GM12878 (cell line): Measurements from ENCODE around the gene PEX16. TPM values are rescaled to one million over a fixed set of nuclear protein-coding genes. Genes with fewer than 3 reads are reported as not detected.

Experiments
- ATAC-seq: fragments of 200-7000 bp; cut with Tn5 transposase; 3 replicates; pipeline ENCODE4 v1.9.1; 2020; ENCODE audit warnings: mild to moderate bottlenecking, moderate library complexity
- BruUV-seq: library from RNA; stranded (reverse); fragments of 400-500 nt; replicated peaks from 2 replicates; lab custom pipeline; 2021; lab: Mats Ljungman, UMichigan
- CTCF ChIA-PET: fragments of 300-600 bp; sonication (Branson Sonifier 250); formaldehyde crosslinking; extraction: SDS; loops from one replicate; lab custom pipeline; 2021; ENCODE audit warnings: inconsistent platforms; lab: Yijun Ruan, JAX
- POLR2A ChIA-PET: fragments of 350-600 bp; formaldehyde crosslinking; extraction: SDS; loops from one replicate; lab custom pipeline; 2021; ENCODE audit warnings: inconsistent platforms; lab: Charles Lee
- RAD21 ChIA-PET: fragments of 300-600 bp; sonication (Branson Sonifier 250); formaldehyde crosslinking; loops from one replicate; lab custom pipeline; 2023; ENCODE audit warnings: antibody characterized with exemption; ENCODE audit not compliant: unreplicated experiment; lab: Charles Lee
- SMC1A ChIA-PET: fragments of 300-600 bp; sonication (Branson Sonifier 250); formaldehyde crosslinking; loops from one replicate; lab custom pipeline; 2023; ENCODE audit not compliant: unreplicated experiment, uncharacterized antibody; lab: Charles Lee
- DNase-seq: peaks from one replicate; pipeline ENCODE4 v3.0.0-alpha.2; 2011; ENCODE audit warnings: low read depth, low spot score
- FAIRE-seq: peaks from 3 replicates; lab custom pipeline; 2011; peaks lifted over from hg19 to GRCh38; lab: Jason Lieb, UNC
- H2AFZ ChIP-seq: 2 replicates; pipeline ENCODE4 v1.6.0; 2011; ENCODE audit warnings: low read depth, low read length, control low read depth; ENCODE audit not compliant: control insufficient read depth
- H3K27ac ChIP-seq: 2 replicates; pipeline ENCODE4 v1.5.1; 2011; ENCODE audit warnings: control low read depth; ENCODE audit not compliant: control insufficient read depth, insufficient read depth
- H3K27me3 ChIP-seq, 2 experiments: replicated peaks in 1 of 2; 2 replicates each; pipeline versions ENCODE4 v1.6.0 to v1.6.1; 2011; ENCODE audit warnings: low read length in 1 of 2; ENCODE audit not compliant: control insufficient read depth in 2 of 2, insufficient read depth in 2 of 2
- H3K36me3 ChIP-seq, 2 experiments: 2 replicates each; pipeline ENCODE4 v1.5.1; 2011; ENCODE audit warnings: low read length in 1 of 2; ENCODE audit not compliant: control insufficient read depth in 2 of 2, insufficient read depth in 2 of 2
- H3K4me1 ChIP-seq: 2 replicates; pipeline ENCODE4 v1.6.1; 2011; ENCODE audit warnings: mild to moderate bottlenecking, low read length, moderate library complexity, mixed read lengths; ENCODE audit not compliant: control insufficient read depth, insufficient read depth
- H3K4me2 ChIP-seq: 2 replicates; pipeline ENCODE4 v1.6.0; 2011; ENCODE audit warnings: control low read depth; ENCODE audit not compliant: control insufficient read depth, insufficient read depth
- H3K4me3 ChIP-seq: fragments of 200-600 bp; sonication (generic); 2 replicates; pipeline ENCODE4 v1.5.1; 2016
- H3K79me2 ChIP-seq: 2 replicates; pipeline ENCODE4 v1.6.0; 2011; ENCODE audit warnings: low read length; ENCODE audit not compliant: control insufficient read depth, insufficient read depth
- H3K9ac ChIP-seq: 2 replicates; pipeline ENCODE4 v1.8.0; 2011; ENCODE audit warnings: low read length, control low read depth, mixed read lengths; ENCODE audit not compliant: control insufficient read depth, insufficient read depth
- H3K9me3 ChIP-seq: replicated peaks from 3 replicates; pipeline ENCODE4 v1.5.1; 2011; ENCODE audit warnings: mild to moderate bottlenecking, low read length; ENCODE audit not compliant: control insufficient read depth, insufficient read depth
- H4K20me1 ChIP-seq: 2 replicates; pipeline ENCODE4 v1.6.0; 2011; ENCODE audit not compliant: control insufficient read depth, insufficient read depth
- ASH2L ChIP-seq: fragments of 300-600, 200-600 bp; sonication (generic); IDR thresholded peaks from 2 replicates; pipeline ENCODE4 v1.6.1; 2017; ENCODE audit warnings: low read depth, mild to moderate bottlenecking, borderline replicate concordance
- ATF2 ChIP-seq: IDR thresholded peaks from 2 replicates; pipeline ENCODE4 v1.6.1; 2012; ENCODE audit warnings: low read length, inconsistent platforms
- CBFB ChIP-seq: IDR thresholded peaks from 2 replicates; pipeline ENCODE4 v1.6.1; 2016; ENCODE audit warnings: antibody characterized with exemption, low read depth
- EED ChIP-seq: sonication (generic); IDR thresholded peaks from 2 replicates; pipeline ENCODE4 v1.6.1; 2016; ENCODE audit warnings: antibody characterized with exemption, low read depth
- EZH2 ChIP-seq: IDR thresholded peaks from 2 replicates; pipeline ENCODE4 v1.6.1; 2012; ENCODE audit warnings: low read depth, mild to moderate bottlenecking, control low read depth, inconsistent platforms, low read length, borderline replicate concordance; ENCODE audit not compliant: control insufficient read depth
- FOS ChIP-seq: IDR thresholded peaks from 3 replicates; pipeline ENCODE4 v1.6.1; 2011; ENCODE audit warnings: borderline replicate concordance; ENCODE audit not compliant: insufficient read length; ENCODE audit errors: extremely low read depth
- HDAC2 ChIP-seq: fragments of 200-600 bp; sonication (generic); IDR thresholded peaks from 2 replicates; pipeline ENCODE4 v1.6.1; 2017
- IKZF1 ChIP-seq: fragments of 450-650 bp; conservative IDR thresholded peaks from 2 replicates; pipeline ENCODE4 v1.6.1; 2017; ENCODE audit warnings: antibody characterized with exemption, mild to moderate bottlenecking
- NFYA ChIP-seq: IDR thresholded peaks from 2 replicates; pipeline ENCODE4 v1.6.1; 2011; ENCODE audit warnings: low read depth, mild to moderate bottlenecking, low read length, improper control_type of control experiment, borderline replicate concordance
- NR2F1 ChIP-seq: fragments of 450-650 bp; conservative IDR thresholded peaks from 2 replicates; pipeline ENCODE4 v1.6.1; 2017; ENCODE audit warnings: mild to moderate bottlenecking
- PAX5 ChIP-seq: IDR thresholded peaks from 2 replicates; pipeline ENCODE4 v1.6.1; 2011; ENCODE audit warnings: low read depth, low read length, borderline replicate concordance
- SIX5 ChIP-seq: IDR thresholded peaks from 2 replicates; pipeline ENCODE4 v1.6.1; 2011; ENCODE audit warnings: mild to moderate bottlenecking, low read depth, low read length, moderate library complexity; ENCODE audit not compliant: severe bottlenecking
- SMAD5 ChIP-seq: IDR thresholded peaks from 2 replicates; pipeline ENCODE4 v1.6.1; 2016; ENCODE audit warnings: antibody characterized with exemption, low read depth
- TARDBP ChIP-seq: IDR thresholded peaks from 2 replicates; pipeline ENCODE4 v1.6.1; 2016; ENCODE audit warnings: borderline replicate concordance
- TCF12 ChIP-seq: IDR thresholded peaks from 2 replicates; pipeline ENCODE4 v1.6.1; 2011; ENCODE audit warnings: low read depth, mild to moderate bottlenecking, low read length
- ZNF592 ChIP-seq: fragments of 450-650 bp; IDR thresholded peaks from 2 replicates; pipeline ENCODE4 v1.6.1; 2017; ENCODE audit warnings: mild to moderate bottlenecking, moderate library complexity
- WGBS: methylation state at CpG from one replicate; pipeline ENCODE4 v1.1.6; 2016; ENCODE audit warnings: low lambda C conversion rate; ENCODE audit not compliant: insufficient replicate concordance, insufficient coverage; ENCODE audit errors: missing lambda C conversion rate; 5-methylcytosine and 5-hydroxymethylcytosine counted together
- in situ Hi-C: fragments of 300-500 bp; cut with MboI; formaldehyde crosslinking; loops from 9 replicates; pipeline ENCODE4 v1.14.3; 2018; ENCODE audit warnings: mixed read lengths
- intact Hi-C: fragments of 100-400 bp; cut with micrococcal nuclease; formaldehyde crosslinking; loops from one replicate; pipeline ENCODE4 v1.14.2; 2022; ENCODE audit not compliant: unreplicated experiment
- polyA plus RNA-seq, 11 experiments: library from polyadenylated mRNA; depleted of rRNA in 4 of 11; unstranded in 6 of 11; stranded (reverse) in 5 of 11; fragments of >200 nt; fragmentation: Nextera tagmentation in 4 of 11; fragmentation: Illumina TruSeq in 1 of 11; extraction: Ambion mirVana in 4 of 11; extraction: Trizol in 1 of 11; gene quantifications; 1 replicate in 1 of 11; 2 replicates in 10 of 11; pipeline versions ENCODE4 v1.2.1 to v1.2.3, GENCODE V29; 2011 to 2016; ENCODE audit warnings: inconsistent platforms in 2 of 11, missing spikeins in 2 of 11, low read depth in 1 of 11
- total RNA-seq, 4 experiments: library from RNA; depleted of rRNA in 3 of 4; stranded (reverse); fragments of >200 nt in 3 of 4; fragmentation: Illumina TruSeq in 1 of 4; extraction: Trizol in 1 of 4; gene quantifications; 2 replicates each; pipeline versions ENCODE4 v1.2.1 to v1.2.3, GENCODE V29; 2013 to 2021

PEX16 gene
- total and polyA plus RNA-seq, 10 of the 15 experiments (the other 5 are each of a cell fraction or from before 2014, with no cell fraction given): 1.4 to 53.5 (median 27.6) TPM

- DNase-seq: no peak
- H3K4me1 ChIP-seq: no peaks in the 10 kb centered on the region
- ChIA-PET CTCF (no interaction called here), SMC1A (interaction anchor here (0.6 kb wide), 1 partner anchor 102 kb away, joined by 3 read pairs; no protein-coding TSS in a partner anchor), RAD21 (no interaction called here), POLR2A (no interaction called here)
- H4K20me1 ChIP-seq: no peaks in the 10 kb centered on the region
- no peaks in the 10 kb centered on the region for H3K9me3 ChIP-seq
- TF ChIP-seq IKZF1: no peak
- TF ChIP-seq EED: no peak
- TF ChIP-seq HDAC2: no peak
- no peak for TF ChIP-seq CBFB
- no peak for TF ChIP-seq ASH2L
- no peak for TF ChIP-seq NFYA
- no peak for TF ChIP-seq NR2F1
- TF ChIP-seq SIX5: no peak
- no peak for TF ChIP-seq EZH2
- TF ChIP-seq TCF12: no peak
- no peak for TF ChIP-seq ATF2
- no peak for TF ChIP-seq ZNF592
- TF ChIP-seq FOS: no peak
- no peak for TF ChIP-seq TARDBP
- TF ChIP-seq SMAD5: no peak
- TF ChIP-seq PAX5: no peak
- H3K9ac ChIP-seq: no peak overlapping the region
- WGBS: 76% methylated on average over 15 of the region's 15 CpGs
- FAIRE-seq: no peak
- intact Hi-C loops: no loop called here
- H3K4me2 ChIP-seq: no peak overlapping the region
- no TSS peak for BruUV-seq
- H3K36me3 ChIP-seq: peaks cover 0 to under 1% of the 10 kb centered on the region in 2 experiments; a peak in 2 of 4 replicates
- no peak for ATAC-seq
- H3K27ac ChIP-seq: no peak overlapping the region
- peaks cover 0 to 1% of the 10 kb centered on the region in 2 experiments; a peak in 3 of 4 replicates for H3K27me3 ChIP-seq
- H3K4me3 ChIP-seq: no peak overlapping the region
- no peak overlapping the region for H2AFZ ChIP-seq
- H3K79me2 ChIP-seq: no peaks in the 10 kb centered on the region
- in situ Hi-C loops: no loop called here
These were observed 13.3 kb downstream of the PEX16 start for GRCh38 chr11:45904309-45904915.
